Esophagus squamous epithelium (tissue), 4 donors: ENCODE results near the gene HSD17B2.

Experiments used
- CTCF ChIP-seq, 6 experiments: fragments of 450-650 bp in 4 of 6; fragments of 200-600 bp in 2 of 6; sonication (generic) in 2 of 6; IDR thresholded peaks; one replicate each; pipeline ENCODE4 v1.5.1; 2016 to 2019; ENCODE audit warnings: antibody characterized with exemption in 6 of 6, mild to moderate bottlenecking in 4 of 6, moderate library complexity in 4 of 6
- POLR2A ChIP-seq, 4 donors: fragments of 450-650 bp; IDR thresholded peaks; one replicate each; pipeline ENCODE4 v1.6.1; 2017; ENCODE audit warnings: antibody characterized with exemption in 4 of 4, mild to moderate bottlenecking in 4 of 4, moderate library complexity in 3 of 4

GRCh38 chr16:82050506-82050905 lies 15.5 kb downstream of the HSD17B2 start:
- no peak for TF ChIP-seq POLR2A (IDR thresholded peaks at IDR 0.05)
- TF ChIP-seq CTCF (IDR thresholded peaks at IDR 0.05), result no peak
